Measurements from ENCODE around the gene CHID1.

The CHID1 gene

DNA sequence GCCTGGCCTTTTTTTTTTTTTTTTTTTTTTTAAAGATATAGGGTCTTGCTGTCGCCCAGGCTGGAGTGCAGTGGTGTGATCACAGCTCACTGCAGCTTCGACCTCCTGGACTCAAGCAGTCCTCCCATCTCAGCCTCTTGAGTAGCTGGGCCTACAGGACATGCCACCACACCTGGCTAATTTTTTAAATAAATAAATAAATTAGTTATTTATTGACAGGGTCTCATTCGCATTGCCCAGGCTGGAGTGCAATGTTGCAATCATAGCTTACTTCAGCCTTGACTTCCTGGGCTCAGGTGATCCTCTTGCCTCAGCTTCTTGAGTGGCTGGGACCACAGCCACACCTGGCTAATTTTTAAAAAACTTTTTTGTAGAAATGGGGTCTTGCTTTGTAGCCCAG is 25.6 kb upstream of the CHID1 start:
- ChIA-PET CTCF (interaction anchor here (3.5 kb wide), 1 partner anchor 12 kb away, joined by 25 read pairs; the partner anchor contains the start of gene AP2A2), POLR2A (no interaction called here)
- DNase-seq (ENCODE audit: low read depth, low spot score) = no peak
- TF ChIP-seq, protein P1, sequence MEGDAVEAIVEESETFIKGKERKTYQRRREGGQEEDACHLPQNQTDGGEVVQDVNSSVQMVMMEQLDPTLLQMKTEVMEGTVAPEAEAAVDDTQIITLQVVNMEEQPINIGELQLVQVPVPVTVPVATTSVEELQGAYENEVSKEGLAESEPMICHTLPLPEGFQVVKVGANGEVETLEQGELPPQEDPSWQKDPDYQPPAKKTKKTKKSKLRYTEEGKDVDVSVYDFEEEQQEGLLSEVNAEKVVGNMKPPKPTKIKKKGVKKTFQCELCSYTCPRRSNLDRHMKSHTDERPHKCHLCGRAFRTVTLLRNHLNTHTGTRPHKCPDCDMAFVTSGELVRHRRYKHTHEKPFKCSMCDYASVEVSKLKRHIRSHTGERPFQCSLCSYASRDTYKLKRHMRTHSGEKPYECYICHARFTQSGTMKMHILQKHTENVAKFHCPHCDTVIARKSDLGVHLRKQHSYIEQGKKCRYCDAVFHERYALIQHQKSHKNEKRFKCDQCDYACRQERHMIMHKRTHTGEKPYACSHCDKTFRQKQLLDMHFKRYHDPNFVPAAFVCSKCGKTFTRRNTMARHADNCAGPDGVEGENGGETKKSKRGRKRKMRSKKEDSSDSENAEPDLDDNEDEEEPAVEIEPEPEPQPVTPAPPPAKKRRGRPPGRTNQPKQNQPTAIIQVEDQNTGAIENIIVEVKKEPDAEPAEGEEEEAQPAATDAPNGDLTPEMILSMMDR (IDR thresholded peaks at IDR 0.05; ENCODE audit: insufficient read depth, low read length, missing control alignments) = no peak
- no peak overlapping the region for H3K4me3 ChIP-seq (ENCODE audit: low read depth, low read length)

DNA sequence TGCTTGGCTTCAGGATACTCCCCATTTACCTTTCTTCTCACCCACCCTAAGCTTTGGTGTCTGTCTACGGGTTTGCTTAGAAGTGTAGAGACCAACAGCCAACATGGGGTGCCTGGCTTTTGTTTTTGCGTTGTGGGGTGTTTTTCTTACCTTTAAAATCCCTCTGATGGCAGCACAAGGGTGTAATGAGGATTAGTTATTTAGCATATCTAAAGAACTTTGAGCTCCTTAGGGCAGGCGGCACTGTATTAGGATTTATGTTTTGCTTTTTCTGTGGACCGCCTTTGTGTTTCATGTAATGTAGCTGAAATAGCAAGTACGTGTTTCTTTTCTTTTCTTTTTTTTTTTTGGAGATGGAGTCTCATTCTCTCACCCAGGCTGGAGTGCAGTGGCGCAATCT is 23.9 kb upstream of the CHID1 start:
- no peak overlapping the region for H3K4me3 ChIP-seq (ENCODE audit: low read depth, low read length)
- TF ChIP-seq, protein P1 (IDR thresholded peaks at IDR 0.05; ENCODE audit: insufficient read depth, low read length, missing control alignments) = no peak
- POLR2A ChIA-PET = no interaction called here
- CTCF ChIA-PET = interaction anchor here (3.5 kb wide), 1 partner anchor 10 kb away, joined by 25 read pairs; the partner anchor contains the start of gene AP2A2
- no peak for DNase-seq (ENCODE audit: low read depth, low spot score)

DNA sequence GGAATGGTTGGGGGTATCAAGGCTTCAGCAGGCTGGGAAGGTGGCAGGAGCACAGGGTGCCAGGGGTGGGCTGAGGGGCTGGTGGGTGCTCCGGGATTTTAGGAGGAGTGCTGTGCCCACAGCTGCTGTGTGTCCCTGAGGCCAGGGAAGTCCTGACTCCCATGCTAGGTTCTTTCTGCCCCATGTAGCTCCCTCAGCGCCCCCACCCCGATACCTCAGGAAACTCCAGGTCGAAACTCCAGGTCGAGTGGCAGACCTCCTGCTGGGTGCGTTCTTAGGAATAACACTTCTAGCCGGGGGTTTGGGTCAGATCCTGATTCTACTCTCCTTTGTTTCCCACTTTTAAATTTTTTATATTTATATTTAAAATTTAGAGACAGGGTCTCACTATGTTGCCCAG is 23.3 kb upstream of the CHID1 start:
- CTCF ChIA-PET = interaction anchor here (3.5 kb wide), 1 partner anchor 9 kb away, joined by 25 read pairs; the partner anchor contains the start of gene AP2A2
- no peak overlapping the region for H3K4me3 ChIP-seq (ENCODE audit: low read depth, low read length)
- POLR2A ChIA-PET = no interaction called here
- TF ChIP-seq, protein P1 (IDR thresholded peaks at IDR 0.05; ENCODE audit: insufficient read depth, low read length, missing control alignments) = no peak
- no peak for DNase-seq (ENCODE audit: low read depth, low spot score)

DNA sequence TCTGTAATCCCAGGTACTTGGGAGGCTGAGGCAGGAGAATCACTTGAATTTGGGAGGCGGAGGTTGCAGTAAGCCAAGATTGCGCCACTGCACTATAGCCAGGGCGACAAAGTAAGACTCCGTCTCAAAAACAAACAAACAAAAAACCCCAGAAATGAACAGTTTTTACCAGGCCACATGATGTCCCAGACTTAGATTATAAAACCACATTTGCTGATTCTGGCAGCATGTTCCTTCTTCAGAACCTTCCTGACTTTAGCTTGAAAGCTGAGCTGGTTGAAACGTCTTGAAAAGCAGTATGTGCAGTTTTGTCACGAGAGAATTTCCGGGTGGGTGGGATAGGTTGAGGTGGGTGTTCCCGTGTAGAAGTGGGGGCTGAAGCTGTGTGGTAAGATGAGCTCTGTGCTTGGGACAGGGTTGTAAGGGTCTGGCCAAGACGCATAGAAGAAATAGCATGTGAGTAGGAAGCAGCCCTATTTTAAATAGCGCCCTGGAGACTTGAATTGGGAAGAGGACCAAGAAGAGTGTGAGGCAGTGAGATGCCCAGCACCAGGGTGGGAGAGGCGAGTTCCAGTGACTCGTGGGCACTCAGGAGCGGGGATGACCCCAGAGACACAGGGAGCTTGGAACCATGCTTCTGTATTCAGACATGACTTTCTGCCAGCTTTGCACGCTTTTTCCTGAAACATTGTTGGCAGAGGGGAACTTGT is 22.7 kb upstream of the CHID1 start:
- POLR2A ChIA-PET = no interaction called here
- TF ChIP-seq, protein P1 (IDR thresholded peaks at IDR 0.05; ENCODE audit: insufficient read depth, low read length, missing control alignments) = no peak
- CTCF ChIA-PET = interaction anchor here (3.5 kb wide), 1 partner anchor 9 kb away, joined by 25 read pairs; the partner anchor contains the start of gene AP2A2
- H3K4me3 ChIP-seq (ENCODE audit: low read depth, low read length) = no peak overlapping the region
- no peak for DNase-seq (ENCODE audit: low read depth, low spot score)

DNA sequence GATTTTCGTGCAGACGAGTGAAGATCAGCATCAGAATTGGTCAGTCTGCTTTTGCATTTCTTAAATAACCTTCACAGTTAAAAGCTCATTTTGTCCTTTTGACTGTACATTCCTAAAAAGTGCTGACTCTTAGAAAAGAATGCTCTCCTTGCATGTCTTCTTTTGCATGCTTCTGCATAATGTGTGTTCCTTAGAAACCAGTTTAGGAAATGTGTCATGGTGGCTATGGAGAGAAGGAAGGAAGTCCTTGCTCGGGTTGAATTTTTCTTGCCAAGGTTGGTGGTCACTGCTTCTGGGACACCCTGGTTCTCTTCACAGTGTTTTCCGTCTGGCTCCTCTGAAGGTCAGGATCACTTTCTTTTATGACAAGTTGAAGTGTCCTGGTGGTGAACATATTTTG is 21.8 kb upstream of the CHID1 start:
- TF ChIP-seq, protein P1 (IDR thresholded peaks at IDR 0.05; ENCODE audit: insufficient read depth, low read length, missing control alignments) = no peak
- H3K4me3 ChIP-seq (ENCODE audit: low read depth, low read length) = no peak overlapping the region
- no peak for DNase-seq (ENCODE audit: low read depth, low spot score)
- ChIA-PET POLR2A (no interaction called here), CTCF (interaction anchor here (1.3 to 1.7 kb wide), 2 partner anchors 43 to 119 kb away, joined by 3 to 5 read pairs; no protein-coding TSS in a partner anchor)

DNA sequence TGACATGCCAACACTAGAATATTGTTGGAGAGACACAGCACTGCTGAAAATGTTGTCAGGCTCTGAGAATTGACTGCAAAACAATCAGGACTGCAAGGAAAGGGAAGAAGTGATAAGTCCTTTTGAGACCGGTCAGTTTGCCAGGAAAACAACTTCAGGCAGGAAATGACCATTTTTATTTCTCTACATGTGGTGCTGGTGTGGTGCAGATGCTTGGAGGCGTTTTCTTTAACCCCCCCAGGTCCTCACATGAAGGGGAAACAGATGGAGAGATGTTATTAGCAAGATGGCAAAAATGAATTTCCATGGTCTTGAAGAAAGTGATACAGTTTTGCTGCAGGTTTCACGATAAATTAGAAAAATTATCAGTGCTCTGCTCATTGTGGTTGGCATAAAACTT is 20.8 kb upstream of the CHID1 start:
- no peak overlapping the region for H3K4me3 ChIP-seq (ENCODE audit: low read depth, low read length)
- CTCF ChIA-PET = interaction anchor here (1.3 to 1.7 kb wide), 2 partner anchors 45 to 120 kb away, joined by 3 to 5 read pairs; no protein-coding TSS in a partner anchor
- TF ChIP-seq, protein P1 (IDR thresholded peaks at IDR 0.05; ENCODE audit: insufficient read depth, low read length, missing control alignments) = no peak
- no peak for DNase-seq (ENCODE audit: low read depth, low spot score)
- POLR2A ChIA-PET = interaction anchor here (0.6 kb wide), 1 partner anchor 76 kb away, joined by 3 read pairs; no protein-coding TSS in a partner anchor
